ENCODE data around the gene ARHGAP15.

GRCh38 chr2:143553261-143553660, 424.0 kb downstream of the ARHGAP15 start:
- no peak for TF ChIP-seq CTCF (IDR thresholded peaks at IDR 0.05 in 2 of 3, conservative IDR thresholded peaks at IDR 0.05 in 1 of 3; ENCODE audit: borderline replicate concordance in 1 of 3, insufficient read depth in 1 of 3, low read depth in 2 of 3, low read length in 2 of 3)
- no peak for TF ChIP-seq EZH2 (IDR thresholded peaks at IDR 0.05)
- TF ChIP-seq ZBTB33 (IDR thresholded peaks at IDR 0.05; ENCODE audit: extremely low read depth, insufficient replicate concordance, low read length) = no peak
- no peak for TF ChIP-seq MAX (IDR thresholded peaks at IDR 0.05)
- no peak for TF ChIP-seq EGR1 (IDR thresholded peaks at IDR 0.05; ENCODE audit: low read depth)
